Measurements from ENCODE around the gene ACMSD.

GRCh38 chr2:134943540-134943939, 105.1 kb downstream of the ACMSD start:
- TF ChIP-seq CTCF (conservative IDR thresholded peaks at IDR 0.05; ENCODE audit: low read length) (no peak), EZH2phosphoT487 (IDR thresholded peaks at IDR 0.05; ENCODE audit: borderline replicate concordance, low read depth, low read length) (no peak)

Measured in OCI-LY7 (cell line).